Esophagus squamous epithelium (tissue), 4 donors: Measurements from ENCODE around the gene ABCD3.

ENCODE experiments used
- CTCF ChIP-seq, 6 experiments: fragments of 450-650 bp in 4 of 6; fragments of 200-600 bp in 2 of 6; sonication (generic) in 2 of 6; IDR thresholded peaks; one replicate each; pipeline ENCODE4 v1.5.1; 2016 to 2019; ENCODE audit warnings: antibody characterized with exemption in 6 of 6, mild to moderate bottlenecking in 4 of 6, moderate library complexity in 4 of 6
- POLR2A ChIP-seq, 4 donors: fragments of 450-650 bp; IDR thresholded peaks; one replicate each; pipeline ENCODE4 v1.6.1; 2017; ENCODE audit warnings: antibody characterized with exemption in 4 of 4, mild to moderate bottlenecking in 4 of 4, moderate library complexity in 3 of 4

GRCh38 chr1:94475232-94475631, 57.0 kb downstream of the ABCD3 start:
- no peak for TF ChIP-seq CTCF (IDR thresholded peaks at IDR 0.05)
- TF ChIP-seq POLR2A (IDR thresholded peaks at IDR 0.05): no peak
